WTC11 (cell line): ENCODE measurements around the gene PSORS1C1. TPM values are rescaled to one million over a fixed set of nuclear protein-coding genes. Genes with fewer than 3 reads are reported as not detected.

Experiments
- ATAC-seq: fragments of 200-7000 bp; cut with Tn5 transposase; 2 replicates; pipeline ENCODE4 v1.10.0; 2021; ENCODE audit warnings: mild to moderate bottlenecking, moderate library complexity
- Bru-seq: library from RNA; stranded (reverse); fragments of 400-500 nt; gene quantifications from one replicate; lab custom pipeline; 2021; lab: Mats Ljungman, UMichigan
- CTCF ChIA-PET: fragments of 300-600 bp; sonication (Branson Sonifier 250); formaldehyde crosslinking; loops from one replicate; lab custom pipeline; 2021; ENCODE audit warnings: antibody characterized with exemption; lab: Charles Lee
- POLR2A ChIA-PET: fragments of 350-600 bp; sonication (Branson Sonifier 250); formaldehyde crosslinking; loops from one replicate; lab custom pipeline; 2021; ENCODE audit warnings: antibody characterized with exemption; lab: Charles Lee
- DNase-seq: peaks from one replicate; pipeline ENCODE4 v3.0.0; 2021; ENCODE audit warnings: low spot score
- H3K27ac Mint-ChIP-seq: 2 replicates; pipeline ENCODE4 v1.8.0; 2021; ENCODE audit warnings: mixed read lengths
- H3K27me3 Mint-ChIP-seq: 2 replicates; pipeline ENCODE4 v1.8.0; 2021; ENCODE audit warnings: low read depth, mild to moderate bottlenecking, moderate library complexity, mixed read lengths
- H3K36me3 Mint-ChIP-seq: 2 replicates; pipeline ENCODE4 v1.8.0; 2021; ENCODE audit warnings: mixed read lengths
- H3K4me1 Mint-ChIP-seq: 2 replicates; pipeline ENCODE4 v1.8.0; 2022; ENCODE audit warnings: mixed read lengths
- H3K4me3 Mint-ChIP-seq: 2 replicates; pipeline ENCODE4 v1.8.0; 2021; ENCODE audit warnings: mild to moderate bottlenecking, moderate library complexity, mixed read lengths
- H3K9me3 Mint-ChIP-seq: 2 replicates; pipeline ENCODE4 v1.8.0; 2021; ENCODE audit warnings: mixed read lengths
- AFF4 ChIP-seq: sonication (generic); formaldehyde crosslinking; IDR thresholded peaks from 2 replicates; pipeline ENCODE4 v1.8.1; 2023; ENCODE audit warnings: mild to moderate bottlenecking, missing genetic modification reagents, borderline replicate concordance
- CREB1 ChIP-seq: sonication (generic); formaldehyde crosslinking; IDR thresholded peaks from 2 replicates; pipeline ENCODE4 v1.8.0; 2023; ENCODE audit warnings: mild to moderate bottlenecking, missing genetic modification reagents
- EMX1 ChIP-seq: fragments of 250-450 bp; sonication (Bioruptor Pico); IDR thresholded peaks from 2 replicates; pipeline ENCODE4 v1.8.0; 2021; ENCODE audit warnings: mild to moderate bottlenecking
- FOXK1 ChIP-seq: sonication (generic); formaldehyde crosslinking; IDR thresholded peaks from 2 replicates; pipeline ENCODE4 v1.8.0; 2022; ENCODE audit warnings: mild to moderate bottlenecking, moderate library complexity, missing genetic modification reagents
- GRHL2 ChIP-seq: fragments of 250-450 bp; sonication (Bioruptor Pico); IDR thresholded peaks from 2 replicates; pipeline ENCODE4 v1.8.0; 2022; ENCODE audit warnings: mild to moderate bottlenecking, moderate library complexity; ENCODE audit not compliant: insufficient replicate concordance, severe bottlenecking
- GTF2I ChIP-seq: fragments of 250-450 bp; sonication (Bioruptor Pico); conservative IDR thresholded peaks from 2 replicates; pipeline ENCODE4 v1.4.0; 2021; ENCODE audit warnings: mild to moderate bottlenecking
- JAZF1 ChIP-seq: fragments of 250-450 bp; sonication (Bioruptor Pico); IDR thresholded peaks from 2 replicates; pipeline ENCODE4 v1.9.0; 2021; ENCODE audit warnings: moderate library complexity, mild to moderate bottlenecking, inconsistent platforms
- KAT7 ChIP-seq: sonication (generic); formaldehyde crosslinking; IDR thresholded peaks from 2 replicates; pipeline ENCODE4 v1.8.1; 2023; ENCODE audit warnings: missing genetic modification reagents, mild to moderate bottlenecking, borderline replicate concordance
- MXD4 ChIP-seq: fragments of 250-450 bp; sonication (Bioruptor Pico); IDR thresholded peaks from 2 replicates; pipeline ENCODE4 v1.8.0; 2021; ENCODE audit warnings: mild to moderate bottlenecking, moderate library complexity, borderline replicate concordance
- NR2C2 ChIP-seq: sonication (generic); formaldehyde crosslinking; IDR thresholded peaks from 2 replicates; pipeline ENCODE4 v1.8.0; 2022; ENCODE audit warnings: mild to moderate bottlenecking, missing genetic modification reagents
- PRRX2 ChIP-seq: fragments of 250-450 bp; sonication (Bioruptor Pico); IDR thresholded peaks from 2 replicates; pipeline ENCODE4 v1.8.0; 2021; ENCODE audit warnings: mild to moderate bottlenecking
- RORB ChIP-seq: fragments of 250-450 bp; sonication (Bioruptor Pico); IDR thresholded peaks from 2 replicates; pipeline ENCODE4 v1.9.0; 2021; ENCODE audit warnings: mild to moderate bottlenecking
- SMAD3 ChIP-seq: sonication (generic); formaldehyde crosslinking; IDR thresholded peaks from 2 replicates; pipeline ENCODE4 v1.8.0; 2022; ENCODE audit warnings: missing genetic modification reagents, mild to moderate bottlenecking, borderline replicate concordance
- TEAD1 ChIP-seq: sonication (generic); formaldehyde crosslinking; IDR thresholded peaks from 2 replicates; pipeline ENCODE4 v1.8.0; 2022; ENCODE audit warnings: mild to moderate bottlenecking, missing genetic modification reagents
- ZNF138 ChIP-seq: sonication (generic); formaldehyde crosslinking; conservative IDR thresholded peaks from 2 replicates; pipeline ENCODE4 v1.8.1; 2022; ENCODE audit warnings: mild to moderate bottlenecking, moderate library complexity, missing genetic modification reagents
- ZNF219 ChIP-seq: sonication (generic); formaldehyde crosslinking; IDR thresholded peaks from 2 replicates; pipeline ENCODE4 v1.8.0; 2023; ENCODE audit warnings: missing genetic modification reagents, mild to moderate bottlenecking, borderline replicate concordance
- ZNF671 ChIP-seq: fragments of 250-450 bp; sonication (Bioruptor Pico); IDR thresholded peaks from 2 replicates; pipeline ENCODE4 v1.8.0; 2021; ENCODE audit warnings: mild to moderate bottlenecking
- ZSCAN18 ChIP-seq: fragments of 250-450 bp; sonication (Bioruptor Pico); IDR thresholded peaks from 2 replicates; pipeline ENCODE4 v2.1.2; 2022; ENCODE audit warnings: mild to moderate bottlenecking, moderate library complexity
- long read RNA-seq, 3 experiments: library from RNA in 1 of 3; library from capped mRNA in 1 of 3; library from polyadenylated mRNA in 1 of 3; unstranded in 2 of 3; stranded (forward) in 1 of 3; transcript quantifications; one replicate each; pipeline ENCODE4 v2.0.0, GENCODE V29; 2021
- total RNA-seq: library from RNA; stranded (reverse); gene quantifications from 3 replicates; pipeline ENCODE4 v1.2.3, GENCODE V29; 2021
- TF ChIP-seq, protein P1 (sequence below): sonication (generic); formaldehyde crosslinking; IDR thresholded peaks from 2 replicates; pipeline ENCODE4 v1.8.0; 2022; ENCODE audit warnings: missing genetic modification reagents
- TF ChIP-seq, protein P2 (sequence below): sonication (generic); formaldehyde crosslinking; IDR thresholded peaks from 2 replicates; pipeline ENCODE4 v1.8.1; 2023; ENCODE audit warnings: mild to moderate bottlenecking, missing genetic modification reagents, moderate library complexity
- TF ChIP-seq, protein P3 (sequence below): sonication (generic); formaldehyde crosslinking; IDR thresholded peaks from 2 replicates; pipeline ENCODE4 v1.8.1; 2023; ENCODE audit warnings: mild to moderate bottlenecking, missing genetic modification reagents, moderate library complexity
- TF ChIP-seq, protein P4 (sequence below): fragments of 250-450 bp; sonication (Bioruptor Pico); IDR thresholded peaks from 2 replicates; pipeline ENCODE4 v1.9.0; 2021; ENCODE audit warnings: mild to moderate bottlenecking
- TF ChIP-seq, protein P5 (sequence below): sonication (generic); formaldehyde crosslinking; IDR thresholded peaks from 2 replicates; pipeline ENCODE4 v1.8.1; 2022; ENCODE audit warnings: low read depth, missing genetic modification reagents, borderline replicate concordance

The PSORS1C1 gene
- 0.11 to 0.66 TPM (median 0.34 TPM) in 3 replicates for total RNA-seq
- percentile 15 among the genes with signal in this experiment for Bru-seq, nascent RNA
- long read RNA-seq, experiment 1: 0 reads
- long read RNA-seq, experiment 2: 0 reads
- long read RNA-seq, experiment 3, partial matches to known transcripts: 0 of 1 reads
- long read RNA-seq, experiment 3, other reads (novel, unspliced or antisense): 1 of 1 reads

GRCh38 chr6:31114541-31114878 is at the start of gene PSORS1C1:
Gene PSORS1C1, plus strand, starts transcription at chr6:31114800. Its CDS starts 14,833 bp downstream, at chr6:31129633.
- Mint-ChIP-seq H3K4me3 (no peak within 1 kb of the TSS), H3K27me3 (peaks cover 29% of the 10 kb centered on the region), H3K36me3 (no peaks in the 10 kb centered on the region), H3K27ac (no peak within 1 kb of the TSS; the same call in 1 of the 2 replicates), H3K4me1 (peaks cover 37% of the 10 kb centered on the region), H3K9me3 (no peaks in the 10 kb centered on the region)
- ATAC-seq (peak; percentile 18), DNase-seq (no peak)
- CTCF ChIA-PET: interaction anchor here (0.6 to 11.0 kb wide), 18 partner anchors 10 to 435 kb away, joined by 3 to 90 read pairs (median 4); partner anchors contain the start of genes PSORS1C2 and VARS2
- POLR2A ChIA-PET: interaction anchor here (0.8 to 1.3 kb wide), 2 partner anchors 27 to 83 kb away, joined by 3 read pairs; no protein-coding TSS in a partner anchor
- no peak for TF ChIP-seq GRHL2 (CRISPR knock-in tag)
- TF ChIP-seq GTF2I (CRISPR knock-in tag): no peak
- no peak for TF ChIP-seq FOXK1 (CRISPR knock-in tag)
- TF ChIP-seq PRRX2 (CRISPR knock-in tag): no peak
- TF ChIP-seq JAZF1 (CRISPR knock-in tag): no peak
- TF ChIP-seq ZNF671 (CRISPR knock-in tag): no peak
- TF ChIP-seq AFF4 (CRISPR knock-in tag): no peak
- TF ChIP-seq ZSCAN18 (CRISPR knock-in tag): no peak
- TF ChIP-seq MXD4: no peak
- TF ChIP-seq KAT7: no peak

- H3K27ac Mint-ChIP-seq: no peak overlapping the region
- TF ChIP-seq ZNF138 (CRISPR knock-in tag) (no peak), MXD4 (no peak), SMAD3 (no peak), KAT7 (no peak), EMX1 (CRISPR knock-in tag) (no peak), GTF2I (CRISPR knock-in tag) (no peak), ZNF219 (CRISPR knock-in tag) (no peak), RORB (no peak), TEAD1 (no peak), NR2C2 (CRISPR knock-in tag) (no peak), CREB1 (CRISPR knock-in tag) (no peak)
- TF ChIP-seq, protein P1, sequence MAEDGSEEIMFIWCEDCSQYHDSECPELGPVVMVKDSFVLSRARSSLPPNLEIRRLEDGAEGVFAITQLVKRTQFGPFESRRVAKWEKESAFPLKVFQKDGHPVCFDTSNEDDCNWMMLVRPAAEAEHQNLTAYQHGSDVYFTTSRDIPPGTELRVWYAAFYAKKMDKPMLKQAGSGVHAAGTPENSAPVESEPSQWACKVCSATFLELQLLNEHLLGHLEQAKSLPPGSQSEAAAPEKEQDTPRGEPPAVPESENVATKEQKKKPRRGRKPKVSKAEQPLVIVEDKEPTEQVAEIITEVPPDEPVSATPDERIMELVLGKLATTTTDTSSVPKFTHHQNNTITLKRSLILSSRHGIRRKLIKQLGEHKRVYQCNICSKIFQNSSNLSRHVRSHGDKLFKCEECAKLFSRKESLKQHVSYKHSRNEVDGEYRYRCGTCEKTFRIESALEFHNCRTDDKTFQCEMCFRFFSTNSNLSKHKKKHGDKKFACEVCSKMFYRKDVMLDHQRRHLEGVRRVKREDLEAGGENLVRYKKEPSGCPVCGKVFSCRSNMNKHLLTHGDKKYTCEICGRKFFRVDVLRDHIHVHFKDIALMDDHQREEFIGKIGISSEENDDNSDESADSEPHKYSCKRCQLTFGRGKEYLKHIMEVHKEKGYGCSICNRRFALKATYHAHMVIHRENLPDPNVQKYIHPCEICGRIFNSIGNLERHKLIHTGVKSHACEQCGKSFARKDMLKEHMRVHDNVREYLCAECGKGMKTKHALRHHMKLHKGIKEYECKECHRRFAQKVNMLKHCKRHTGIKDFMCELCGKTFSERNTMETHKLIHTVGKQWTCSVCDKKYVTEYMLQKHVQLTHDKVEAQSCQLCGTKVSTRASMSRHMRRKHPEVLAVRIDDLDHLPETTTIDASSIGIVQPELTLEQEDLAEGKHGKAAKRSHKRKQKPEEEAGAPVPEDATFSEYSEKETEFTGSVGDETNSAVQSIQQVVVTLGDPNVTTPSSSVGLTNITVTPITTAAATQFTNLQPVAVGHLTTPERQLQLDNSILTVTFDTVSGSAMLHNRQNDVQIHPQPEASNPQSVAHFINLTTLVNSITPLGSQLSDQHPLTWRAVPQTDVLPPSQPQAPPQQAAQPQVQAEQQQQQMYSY (CRISPR knock-in tag): no peak
- TF ChIP-seq, protein P2, sequence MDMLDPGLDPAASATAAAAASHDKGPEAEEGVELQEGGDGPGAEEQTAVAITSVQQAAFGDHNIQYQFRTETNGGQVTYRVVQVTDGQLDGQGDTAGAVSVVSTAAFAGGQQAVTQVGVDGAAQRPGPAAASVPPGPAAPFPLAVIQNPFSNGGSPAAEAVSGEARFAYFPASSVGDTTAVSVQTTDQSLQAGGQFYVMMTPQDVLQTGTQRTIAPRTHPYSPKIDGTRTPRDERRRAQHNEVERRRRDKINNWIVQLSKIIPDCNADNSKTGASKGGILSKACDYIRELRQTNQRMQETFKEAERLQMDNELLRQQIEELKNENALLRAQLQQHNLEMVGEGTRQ (CRISPR knock-in tag): no peak
- TF ChIP-seq, protein P3, sequence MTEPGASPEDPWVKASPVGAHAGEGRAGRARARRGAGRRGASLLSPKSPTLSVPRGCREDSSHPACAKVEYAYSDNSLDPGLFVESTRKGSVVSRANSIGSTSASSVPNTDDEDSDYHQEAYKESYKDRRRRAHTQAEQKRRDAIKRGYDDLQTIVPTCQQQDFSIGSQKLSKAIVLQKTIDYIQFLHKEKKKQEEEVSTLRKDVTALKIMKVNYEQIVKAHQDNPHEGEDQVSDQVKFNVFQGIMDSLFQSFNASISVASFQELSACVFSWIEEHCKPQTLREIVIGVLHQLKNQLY: no peak
- TF ChIP-seq, protein P4, sequence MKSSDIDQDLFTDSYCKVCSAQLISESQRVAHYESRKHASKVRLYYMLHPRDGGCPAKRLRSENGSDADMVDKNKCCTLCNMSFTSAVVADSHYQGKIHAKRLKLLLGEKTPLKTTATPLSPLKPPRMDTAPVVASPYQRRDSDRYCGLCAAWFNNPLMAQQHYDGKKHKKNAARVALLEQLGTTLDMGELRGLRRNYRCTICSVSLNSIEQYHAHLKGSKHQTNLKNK (CRISPR knock-in tag): no peak
- TF ChIP-seq, protein P5, sequence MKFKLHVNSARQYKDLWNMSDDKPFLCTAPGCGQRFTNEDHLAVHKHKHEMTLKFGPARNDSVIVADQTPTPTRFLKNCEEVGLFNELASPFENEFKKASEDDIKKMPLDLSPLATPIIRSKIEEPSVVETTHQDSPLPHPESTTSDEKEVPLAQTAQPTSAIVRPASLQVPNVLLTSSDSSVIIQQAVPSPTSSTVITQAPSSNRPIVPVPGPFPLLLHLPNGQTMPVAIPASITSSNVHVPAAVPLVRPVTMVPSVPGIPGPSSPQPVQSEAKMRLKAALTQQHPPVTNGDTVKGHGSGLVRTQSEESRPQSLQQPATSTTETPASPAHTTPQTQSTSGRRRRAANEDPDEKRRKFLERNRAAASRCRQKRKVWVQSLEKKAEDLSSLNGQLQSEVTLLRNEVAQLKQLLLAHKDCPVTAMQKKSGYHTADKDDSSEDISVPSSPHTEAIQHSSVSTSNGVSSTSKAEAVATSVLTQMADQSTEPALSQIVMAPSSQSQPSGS: no peak
- peaks cover 10% of the 10 kb centered on the region for H3K4me1 Mint-ChIP-seq
- ChIA-PET POLR2A (no interaction called here), CTCF (interaction anchor here (0.6 kb wide), 1 partner anchor 130 kb away, joined by 3 read pairs; no protein-coding TSS in a partner anchor)
- H3K27me3 Mint-ChIP-seq: no peaks in the 10 kb centered on the region
- no peak for DNase-seq
- no peak overlapping the region for H3K4me3 Mint-ChIP-seq
- no peaks in the 10 kb centered on the region for H3K9me3 Mint-ChIP-seq
- H3K36me3 Mint-ChIP-seq: no peaks in the 10 kb centered on the region
- ATAC-seq: no peak
Observed at GRCh38 chr6:31065556-31065955, 49.0 kb upstream of the PSORS1C1 start.
